Psoas muscle (tissue), 8 donors: ENCODE data around the gene MAGI2. TPM values are rescaled to one million over a fixed set of nuclear protein-coding genes. Genes with fewer than 3 reads are reported as not detected.

Experiments used
- ATAC-seq, 4 donors: fragments of 200-7000 bp; cut with Tn5 transposase; one replicate each; pipeline ENCODE4 v1.9.1; 2020; ENCODE audit warnings: moderate library complexity in 3 of 4, mild to moderate bottlenecking in 2 of 4
- DNase-seq, 2 donors: peaks; one replicate each; pipeline ENCODE4 v3.0.0-alpha.2; 2020
- H3K27ac ChIP-seq: fragments of 200-600 bp; one replicate; pipeline ENCODE4 v1.8.0; 2022
- H3K27me3 ChIP-seq, 3 donors: fragments of 200-600 bp in 1 of 3; one replicate each; pipeline versions ENCODE4 v1.6.1 to v1.8.0; 2013 to 2022; ENCODE audit warnings: low read length in 2 of 3, mild to moderate bottlenecking in 2 of 3, moderate library complexity in 1 of 3; ENCODE audit not compliant: insufficient read depth in 3 of 3
- H3K36me3 ChIP-seq, 2 donors: fragments of 200-600 bp in 1 of 2; one replicate each; pipeline versions ENCODE4 v1.6.1 to v1.8.0; 2013 to 2022; ENCODE audit warnings: low read depth in 1 of 2, mild to moderate bottlenecking in 1 of 2, moderate library complexity in 1 of 2; ENCODE audit not compliant: insufficient read depth in 1 of 2
- H3K4me1 ChIP-seq: fragments of 200-600 bp; one replicate; pipeline ENCODE4 v1.8.0; 2022
- H3K4me3 ChIP-seq: fragments of 200-600 bp; one replicate; pipeline ENCODE4 v1.8.0; 2022; ENCODE audit warnings: mild to moderate bottlenecking
- H3K9me3 ChIP-seq: fragments of 200-600 bp; one replicate; pipeline ENCODE4 v1.8.0; 2022
- WGBS, 3 donors: extraction: QIAGEN DNeasy Blood & Tissue Kit; methylation state at CpG; one replicate each; pipeline versions ENCODE4 v1.1.6 to v1.1.7; 2013; 5-methylcytosine and 5-hydroxymethylcytosine counted together
- intact Hi-C, 2 donors: fragments of 100-400 bp; cut with DNase I; formaldehyde crosslinking; loops; one replicate each; pipeline versions ENCODE4 v1.11.0 to v1.14.2; 2022
- polyA plus RNA-seq, 3 donors: library from polyadenylated mRNA; stranded (reverse); fragments of 200-250 nt; gene quantifications; one replicate each; pipeline ENCODE4 v1.2.3, GENCODE V29; 2013
- total RNA-seq, 4 donors: library from RNA; stranded (reverse); fragmentation: NEBNext Ultra II Directional in 2 of 4; extraction: Animal tissue kit (Norgen Biotek cat#: 25700) in 2 of 4; gene quantifications; one replicate each; pipeline versions ENCODE4 v1.2.1 to v1.2.4, GENCODE V29; 2021 to 2023
- TF ChIP-seq, protein P1 (sequence below): fragments of 200-600 bp; IDR thresholded peaks from one replicate; pipeline ENCODE4 v1.8.0; 2022; ENCODE audit warnings: antibody characterized with exemption
- donor health status: healthy with polysubstance abuse.
- donor health status: DM: no; HTN: no; CAD: no; lungs with moderate emphysema.
- donor health status: Bipolar disorder and iron deficiency.
- donor health status: healthy.
- donor health status: DM: yes; HTN: yes; CAD: no.
- donor health status: DM: no; HTN: no; CAD: no.
- donor health status: DM: no; HTN: no; CAD: no.
- donor health status: DM: yes; HTN: yes; CAD: no.

Gene MAGI2
- total and polyA plus RNA-seq, 7 donors: 0.46 to 2.5 (median 1.4) TPM

DNA sequence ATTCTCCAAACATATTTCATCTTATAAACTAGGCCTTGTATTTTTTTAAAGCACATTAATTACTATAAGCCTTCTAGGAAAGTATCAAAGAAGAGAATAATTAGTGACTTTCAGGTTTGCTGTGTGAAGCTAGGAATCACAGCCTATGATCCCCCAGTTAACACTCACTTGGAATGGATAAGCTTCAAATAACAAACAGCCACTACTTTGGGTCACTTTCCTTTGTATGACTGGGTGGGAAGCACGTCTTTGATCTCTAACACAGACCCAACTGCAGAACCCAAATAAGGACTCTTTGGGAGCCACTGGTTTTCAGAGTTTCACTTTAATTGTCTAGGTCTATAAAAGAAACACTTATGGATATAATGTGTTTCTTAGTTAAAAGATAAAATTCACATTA lies 769.3 kb downstream of the MAGI2 start:
- H3K4me1 ChIP-seq: no peaks in the 10 kb centered on the region
- no peak for DNase-seq
- H3K9me3 ChIP-seq: no peaks in the 10 kb centered on the region
- H3K4me3 ChIP-seq: no peak overlapping the region
- no peak overlapping the region for H3K27ac ChIP-seq
- H3K36me3 ChIP-seq: no peaks in the 10 kb centered on the region
- intact Hi-C loops: no loop called here
- no peaks in the 10 kb centered on the region for H3K27me3 ChIP-seq
- TF ChIP-seq, protein P1, sequence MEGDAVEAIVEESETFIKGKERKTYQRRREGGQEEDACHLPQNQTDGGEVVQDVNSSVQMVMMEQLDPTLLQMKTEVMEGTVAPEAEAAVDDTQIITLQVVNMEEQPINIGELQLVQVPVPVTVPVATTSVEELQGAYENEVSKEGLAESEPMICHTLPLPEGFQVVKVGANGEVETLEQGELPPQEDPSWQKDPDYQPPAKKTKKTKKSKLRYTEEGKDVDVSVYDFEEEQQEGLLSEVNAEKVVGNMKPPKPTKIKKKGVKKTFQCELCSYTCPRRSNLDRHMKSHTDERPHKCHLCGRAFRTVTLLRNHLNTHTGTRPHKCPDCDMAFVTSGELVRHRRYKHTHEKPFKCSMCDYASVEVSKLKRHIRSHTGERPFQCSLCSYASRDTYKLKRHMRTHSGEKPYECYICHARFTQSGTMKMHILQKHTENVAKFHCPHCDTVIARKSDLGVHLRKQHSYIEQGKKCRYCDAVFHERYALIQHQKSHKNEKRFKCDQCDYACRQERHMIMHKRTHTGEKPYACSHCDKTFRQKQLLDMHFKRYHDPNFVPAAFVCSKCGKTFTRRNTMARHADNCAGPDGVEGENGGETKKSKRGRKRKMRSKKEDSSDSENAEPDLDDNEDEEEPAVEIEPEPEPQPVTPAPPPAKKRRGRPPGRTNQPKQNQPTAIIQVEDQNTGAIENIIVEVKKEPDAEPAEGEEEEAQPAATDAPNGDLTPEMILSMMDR: no peak
- ATAC-seq: no peak
- WGBS, 3 donors: 59 to 77% (median 70%) methylated on average over 1 of the region's 1 CpG

DNA sequence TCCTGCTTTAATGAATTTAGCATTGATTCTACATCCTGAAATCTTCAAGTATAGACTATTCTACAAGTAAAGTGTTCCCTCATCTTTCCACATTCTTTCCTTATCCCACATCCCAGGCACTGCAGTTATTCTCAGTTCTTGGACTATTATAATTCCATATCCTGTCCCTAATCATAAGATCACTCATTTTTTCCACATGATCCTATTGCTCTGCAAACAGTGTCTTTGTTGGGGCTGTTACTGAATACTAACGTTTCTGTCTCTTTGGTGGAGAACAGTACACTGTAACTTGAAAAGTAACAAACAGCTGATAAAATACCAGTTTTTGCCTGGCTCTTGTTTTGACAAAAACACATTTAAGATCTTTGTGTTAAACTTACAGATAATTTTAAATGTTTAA lies 769.9 kb downstream of the MAGI2 start:
- H3K36me3 ChIP-seq: no peaks in the 10 kb centered on the region
- H3K27ac ChIP-seq: no peak overlapping the region
- no peaks in the 10 kb centered on the region for H3K27me3 ChIP-seq
- ATAC-seq: no peak
- WGBS, 3 donors: 44 to 60% (median 58%) methylated on average over 1 of the region's 1 CpG
- TF ChIP-seq, protein P1: no peak
- intact Hi-C loops: no loop called here
- H3K4me3 ChIP-seq: no peak overlapping the region
- no peak for DNase-seq
- no peaks in the 10 kb centered on the region for H3K9me3 ChIP-seq
- H3K4me1 ChIP-seq: no peaks in the 10 kb centered on the region

DNA sequence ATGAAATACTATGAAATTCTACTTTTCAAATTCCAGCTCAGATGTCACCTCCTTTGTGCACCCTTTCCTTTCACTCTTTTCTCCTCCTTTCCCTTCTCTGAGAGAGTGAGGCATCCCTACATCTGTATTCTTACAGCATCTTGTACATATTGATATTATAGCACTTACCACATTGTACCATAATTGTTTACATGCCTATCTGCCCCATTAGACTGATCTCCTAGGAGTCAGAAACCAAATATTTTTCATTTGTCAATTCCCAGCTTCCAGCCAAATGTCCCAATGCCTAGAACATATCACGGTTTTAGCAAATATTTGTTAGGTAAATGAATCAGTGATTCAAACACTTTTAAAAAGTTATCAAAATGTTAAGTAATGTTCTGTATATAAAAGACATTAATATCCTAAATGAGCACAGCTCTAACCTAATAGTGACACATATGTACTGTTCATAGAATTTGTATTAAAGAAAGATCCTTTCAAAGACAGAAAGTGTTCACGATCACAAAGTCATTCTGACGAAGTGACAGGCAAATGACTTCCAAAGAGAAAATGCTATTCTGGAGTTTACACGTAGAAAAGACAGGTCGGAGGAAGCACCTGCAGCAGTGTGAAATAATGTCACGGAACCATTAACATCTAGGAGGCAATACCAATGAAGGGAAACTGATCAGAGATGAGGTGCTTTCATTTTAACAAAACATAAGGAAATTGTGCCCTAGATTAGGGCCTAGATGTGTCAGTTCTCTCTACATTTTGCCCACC lies 774.2 kb downstream of the MAGI2 start:
- H3K27ac ChIP-seq: no peak overlapping the region
- H3K9me3 ChIP-seq: no peaks in the 10 kb centered on the region
- H3K27me3 ChIP-seq: no peaks in the 10 kb centered on the region
- intact Hi-C loops: no loop called here
- no peaks in the 10 kb centered on the region for H3K4me1 ChIP-seq
- ATAC-seq (no peak), DNase-seq (no peak)
- H3K4me3 ChIP-seq: no peak overlapping the region
- WGBS, 3 donors: 74 to 86% (median 83%) methylated on average over 6 of the region's 6 CpGs
- TF ChIP-seq, protein P1: no peak
- no peaks in the 10 kb centered on the region for H3K36me3 ChIP-seq

DNA sequence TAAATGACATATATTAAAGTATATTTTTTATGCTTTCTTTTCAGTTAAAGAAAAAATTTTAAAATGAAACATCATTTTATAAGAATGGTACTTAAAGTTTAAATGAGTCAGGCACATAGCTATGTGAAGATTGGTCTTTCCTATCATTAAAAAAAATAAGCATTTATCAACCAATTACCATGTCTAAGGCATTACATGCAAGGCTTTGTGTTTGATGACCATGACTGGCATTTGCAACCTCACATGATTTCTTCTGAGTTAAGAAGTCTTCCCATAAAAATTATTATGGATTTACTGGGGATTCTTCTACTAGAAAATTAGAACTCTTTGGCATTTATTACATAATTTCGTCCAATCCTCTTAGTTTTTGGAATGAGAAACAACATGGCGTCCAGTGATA lies 776.1 kb downstream of the MAGI2 start:
- H3K4me3 ChIP-seq: no peak overlapping the region
- H3K27me3 ChIP-seq: no peaks in the 10 kb centered on the region
- DNase-seq (no peak), ATAC-seq (no peak)
- no peaks in the 10 kb centered on the region for H3K9me3 ChIP-seq
- H3K27ac ChIP-seq: no peak overlapping the region
- H3K4me1 ChIP-seq: peaks cover 7% of the 10 kb centered on the region
- H3K36me3 ChIP-seq: no peaks in the 10 kb centered on the region
- intact Hi-C loops: no loop called here
- TF ChIP-seq, protein P1: no peak
- 65 to 77% (median 68%) methylated on average over 2 of the region's 2 CpGs for WGBS, 3 donors

DNA sequence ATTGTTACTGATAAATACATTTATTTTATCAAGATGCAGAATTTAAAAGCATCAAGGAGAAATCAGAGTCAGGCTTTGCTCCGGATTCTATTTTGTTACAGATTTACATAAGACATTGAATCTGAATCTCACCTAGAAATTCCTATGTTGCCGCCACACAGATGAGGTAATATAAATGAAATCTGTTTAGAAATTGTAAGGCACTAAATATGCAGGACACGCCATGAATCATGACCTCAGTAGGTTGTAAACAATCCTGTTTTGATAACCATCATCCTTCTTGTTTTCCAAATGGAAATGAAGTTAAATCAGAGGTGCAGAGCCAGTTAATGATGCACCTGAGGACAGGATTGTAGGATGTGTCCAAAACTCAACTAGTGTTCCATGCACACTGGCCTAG lies 778.0 kb downstream of the MAGI2 start:
- Histone ChIP-seq H3K36me3 (no peaks in the 10 kb centered on the region), H3K27ac (no peak overlapping the region), H3K4me1 (peaks cover 7% of the 10 kb centered on the region), H3K9me3 (no peaks in the 10 kb centered on the region), H3K4me3 (no peak overlapping the region), H3K27me3 (no peaks in the 10 kb centered on the region)
- 86 to 89% (median 88%) methylated on average over 3 of the region's 3 CpGs for WGBS, 3 donors
- no peak for ATAC-seq
- intact Hi-C loops: no loop called here
- DNase-seq: no peak
- TF ChIP-seq, protein P1: no peak
